Body of pancreas (tissue), 4 donors: ENCODE data around the gene PSMG4.

ENCODE experiments used
- POLR2A ChIP-seq, 3 donors: fragments of 450-650 bp; IDR thresholded peaks; one replicate each; pipeline ENCODE4 v1.6.1; 2016; ENCODE audit warnings: antibody characterized with exemption in 3 of 3, mild to moderate bottlenecking in 2 of 3
- TF ChIP-seq, protein P1 (sequence below), 7 experiments: fragments of 450-650 bp in 4 of 7; fragments of 200-600 bp in 3 of 7; sonication (generic) in 3 of 7; IDR thresholded peaks; one replicate each; pipeline ENCODE4 v1.5.1; 2016 to 2019; ENCODE audit warnings: antibody characterized with exemption in 7 of 7

DNA sequence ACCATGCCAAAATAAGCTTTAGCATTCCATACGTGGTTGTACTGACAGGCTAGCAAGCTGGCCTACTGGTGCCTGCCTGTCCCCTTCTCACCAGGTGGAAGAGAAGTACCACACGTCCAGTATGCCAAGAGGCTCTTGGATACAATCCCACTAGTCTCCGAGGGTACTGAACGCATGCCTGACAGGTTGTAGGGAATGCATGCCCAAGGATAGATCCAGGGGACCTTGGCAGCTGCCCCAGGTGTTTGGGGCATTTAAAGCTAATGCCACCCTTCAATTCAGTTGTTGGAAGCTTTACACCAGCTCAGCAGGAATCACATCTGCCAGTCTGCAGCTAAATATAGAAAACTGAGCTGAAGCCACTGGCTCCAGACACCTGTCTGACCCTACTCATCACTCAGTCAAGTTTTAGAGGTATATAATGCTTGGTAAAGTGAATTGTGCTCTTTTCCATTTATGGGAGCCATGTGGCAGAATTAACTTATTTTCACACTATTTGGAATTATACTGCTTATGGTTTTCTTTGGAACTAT is 36.2 kb upstream of the PSMG4 start:
- TF ChIP-seq, protein P1, sequence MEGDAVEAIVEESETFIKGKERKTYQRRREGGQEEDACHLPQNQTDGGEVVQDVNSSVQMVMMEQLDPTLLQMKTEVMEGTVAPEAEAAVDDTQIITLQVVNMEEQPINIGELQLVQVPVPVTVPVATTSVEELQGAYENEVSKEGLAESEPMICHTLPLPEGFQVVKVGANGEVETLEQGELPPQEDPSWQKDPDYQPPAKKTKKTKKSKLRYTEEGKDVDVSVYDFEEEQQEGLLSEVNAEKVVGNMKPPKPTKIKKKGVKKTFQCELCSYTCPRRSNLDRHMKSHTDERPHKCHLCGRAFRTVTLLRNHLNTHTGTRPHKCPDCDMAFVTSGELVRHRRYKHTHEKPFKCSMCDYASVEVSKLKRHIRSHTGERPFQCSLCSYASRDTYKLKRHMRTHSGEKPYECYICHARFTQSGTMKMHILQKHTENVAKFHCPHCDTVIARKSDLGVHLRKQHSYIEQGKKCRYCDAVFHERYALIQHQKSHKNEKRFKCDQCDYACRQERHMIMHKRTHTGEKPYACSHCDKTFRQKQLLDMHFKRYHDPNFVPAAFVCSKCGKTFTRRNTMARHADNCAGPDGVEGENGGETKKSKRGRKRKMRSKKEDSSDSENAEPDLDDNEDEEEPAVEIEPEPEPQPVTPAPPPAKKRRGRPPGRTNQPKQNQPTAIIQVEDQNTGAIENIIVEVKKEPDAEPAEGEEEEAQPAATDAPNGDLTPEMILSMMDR (IDR thresholded peaks at IDR 0.05), result no peak
- no peak for TF ChIP-seq POLR2A (IDR thresholded peaks at IDR 0.05)
